Fibroblast of the aortic adventitia (primary cell): ENCODE results near the gene ORAI2. TPM values are rescaled to one million over a fixed set of nuclear protein-coding genes. Genes with fewer than 3 reads are reported as not detected.

Experiments used
- DNase-seq: peaks from one replicate; pipeline ENCODE4 v3.0.0-alpha.2; 2010; ENCODE audit warnings: low read depth
- H3K4me3 ChIP-seq: 2 replicates; pipeline ENCODE4 v1.5.1; 2011; ENCODE audit warnings: low read depth, mild to moderate bottlenecking, control low read depth, low read length, moderate library complexity
- CTCF ChIP-seq: IDR thresholded peaks from 2 replicates; pipeline ENCODE4 v1.5.1; 2011; ENCODE audit warnings: mild to moderate bottlenecking, low read length, control low read depth, inconsistent platforms; ENCODE audit not compliant: insufficient read depth
- total RNA-seq: library from RNA; depleted of rRNA; stranded (reverse); fragments of >200 nt; gene quantifications from 2 replicates; pipeline ENCODE4 v1.2.3, GENCODE V29; 2012; ENCODE audit warnings: low replicate concordance

Gene ORAI2
- total RNA-seq, 1 donor: 44.1 TPM

DNA sequence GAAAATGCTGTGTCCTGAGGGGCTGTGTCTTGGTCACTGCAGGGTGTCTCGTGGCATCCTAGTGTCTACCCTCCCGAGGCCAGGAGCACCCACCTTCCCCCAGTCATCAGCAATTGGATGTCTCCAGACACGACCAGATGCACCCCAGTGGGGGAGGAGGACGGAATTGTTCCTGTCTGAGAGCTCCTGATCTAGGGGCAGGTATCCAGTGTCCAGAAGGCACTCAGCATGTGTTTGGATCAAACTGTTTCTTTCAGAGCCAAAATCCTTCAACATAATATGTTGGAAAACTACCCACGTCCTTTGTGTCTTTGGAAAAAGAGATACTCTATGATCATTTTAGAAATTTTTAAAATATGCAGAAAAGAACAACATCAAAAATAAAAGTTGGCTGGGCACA, 20.3 kb upstream of the ORAI2 start:
- no peak for DNase-seq
- no peak for TF ChIP-seq CTCF
- H3K4me3 ChIP-seq: no peak overlapping the region

GRCh38 chr7:102413611-102414010, 19.8 kb upstream of the ORAI2 start:
- DNase-seq: no peak
- no peak for TF ChIP-seq CTCF
- H3K4me3 ChIP-seq: no peak overlapping the region

- TF ChIP-seq CTCF: no peak
- no peak for DNase-seq
- H3K4me3 ChIP-seq: no peak overlapping the region
Observed at GRCh38 chr7:102415685-102416225, 17.6 kb upstream of the ORAI2 start.

DNA sequence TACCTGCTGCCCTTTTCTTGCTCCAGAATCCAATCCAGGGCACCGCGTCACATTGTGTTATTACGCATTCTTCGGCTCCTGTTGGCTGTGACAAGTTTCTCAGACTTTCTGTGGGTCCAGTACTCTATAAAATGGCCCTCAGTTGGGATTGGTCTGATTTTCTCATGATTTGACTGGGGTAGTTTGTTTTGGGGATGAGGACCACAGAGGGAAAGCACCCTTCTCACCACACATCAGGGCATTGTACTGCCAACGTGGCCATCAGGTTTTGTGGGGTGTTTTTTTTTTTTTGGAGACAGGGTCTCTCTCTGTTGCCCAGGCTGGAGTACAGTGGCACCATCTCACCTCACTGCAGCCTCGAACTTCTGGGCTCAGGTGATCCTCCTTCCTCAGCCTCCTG, 17.0 kb upstream of the ORAI2 start:
- TF ChIP-seq CTCF: no peak
- no peak for DNase-seq
- H3K4me3 ChIP-seq: no peak overlapping the region

GRCh38 chr7:102417105-102417504, 16.3 kb upstream of the ORAI2 start:
- TF ChIP-seq CTCF: no peak
- no peak overlapping the region for H3K4me3 ChIP-seq
- DNase-seq: no peak

- no peak for TF ChIP-seq CTCF
- DNase-seq: no peak
- no peak overlapping the region for H3K4me3 ChIP-seq
Observed at GRCh38 chr7:102418592-102418991, 14.8 kb upstream of the ORAI2 start.

GRCh38 chr7:102421706-102422240, 11.6 kb upstream of the ORAI2 start:
- no peak for DNase-seq
- TF ChIP-seq CTCF: no peak
- no peak overlapping the region for H3K4me3 ChIP-seq
